Caki2 (cell line): ENCODE data around the gene THRA. TPM values are rescaled to one million over a fixed set of nuclear protein-coding genes. Genes with fewer than 3 reads are reported as not detected.

Experiments used
- DNase-seq: peaks from one replicate; pipeline ENCODE4 v3.0.0-alpha.2; 2015; ENCODE audit warnings: low read depth
- in situ Hi-C: cut with HindIII; loops from 2 replicates; pipeline ENCODE4 v1.10.0; 2016; ENCODE audit warnings: low sequenced_read_pairs, low pct_unique_long_range_greater_than_20kb, mixed read lengths
- total RNA-seq: library from RNA; depleted of rRNA; stranded (reverse); fragments of >200 nt; shearing (Covaris generic); gene quantifications from 2 replicates; pipeline ENCODE4 v1.2.3, GENCODE V29; 2014; ENCODE audit warnings: low replicate concordance; rRNA removed

Gene THRA, protein sequence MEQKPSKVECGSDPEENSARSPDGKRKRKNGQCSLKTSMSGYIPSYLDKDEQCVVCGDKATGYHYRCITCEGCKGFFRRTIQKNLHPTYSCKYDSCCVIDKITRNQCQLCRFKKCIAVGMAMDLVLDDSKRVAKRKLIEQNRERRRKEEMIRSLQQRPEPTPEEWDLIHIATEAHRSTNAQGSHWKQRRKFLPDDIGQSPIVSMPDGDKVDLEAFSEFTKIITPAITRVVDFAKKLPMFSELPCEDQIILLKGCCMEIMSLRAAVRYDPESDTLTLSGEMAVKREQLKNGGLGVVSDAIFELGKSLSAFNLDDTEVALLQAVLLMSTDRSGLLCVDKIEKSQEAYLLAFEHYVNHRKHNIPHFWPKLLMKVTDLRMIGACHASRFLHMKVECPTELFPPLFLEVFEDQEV
- 9.1 and 16.4 TPM in 2 replicates for total RNA-seq

GRCh38 chr17:40062329-40063186, at the start of gene THRA:
Gene THRA (plus strand): TSS chr17:40062965. CDS start chr17:40074489, 11,524 bp downstream.
- in situ Hi-C loops: no loop called here
- DNase-seq: peak; percentile 60

GRCh38 chr17:40014375-40014980, 48.3 kb upstream of the THRA start:
- no peak for DNase-seq
- in situ Hi-C loops: no loop called here

DNA sequence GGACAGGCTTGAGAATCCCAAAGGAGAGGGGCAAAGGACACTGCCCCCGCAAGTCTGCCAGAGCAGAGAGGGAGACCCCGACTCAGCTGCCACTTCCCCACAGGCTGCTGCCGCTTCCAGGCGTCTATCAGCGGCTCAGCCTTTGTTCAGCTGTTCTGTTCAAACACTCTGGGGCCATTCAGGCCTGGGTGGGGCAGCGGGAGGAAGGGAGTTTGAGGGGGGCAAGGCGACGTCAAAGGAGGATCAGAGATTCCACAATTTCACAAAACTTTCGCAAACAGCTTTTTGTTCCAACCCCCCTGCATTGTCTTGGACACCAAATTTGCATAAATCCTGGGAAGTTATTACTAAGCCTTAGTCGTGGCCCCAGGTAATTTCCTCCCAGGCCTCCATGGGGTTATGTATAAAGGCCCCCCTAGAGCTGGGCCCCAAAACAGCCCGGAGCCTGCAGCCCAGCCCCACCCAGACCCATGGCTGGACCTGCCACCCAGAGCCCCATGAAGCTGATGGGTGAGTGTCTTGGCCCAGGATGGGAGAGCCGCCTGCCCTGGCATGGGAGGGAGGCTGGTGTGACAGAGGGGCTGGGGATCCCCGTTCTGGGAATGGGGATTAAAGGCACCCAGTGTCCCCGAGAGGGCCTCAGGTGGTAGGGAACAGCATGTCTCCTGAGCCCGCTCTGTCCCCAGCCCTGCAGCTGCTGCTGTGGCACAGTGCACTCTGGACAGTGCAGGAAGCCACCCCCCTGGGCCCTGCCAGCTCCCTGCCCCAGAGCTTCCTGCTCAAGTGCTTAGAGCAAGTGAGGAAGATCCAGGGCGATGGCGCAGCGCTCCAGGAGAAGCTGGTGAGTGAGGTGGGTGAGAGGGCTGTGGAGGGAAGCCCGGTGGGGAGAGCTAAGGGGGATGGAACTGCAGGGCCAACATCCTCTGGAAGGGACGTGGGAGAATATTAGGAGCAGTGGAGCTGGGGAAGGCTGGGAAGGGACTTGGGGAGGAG, 47.5 kb upstream of the THRA start, which contains the start of gene CSF3:
CSF3 (plus strand) TSS at position 436 of the 993 bp plus-strand sequence; CDS start at position 471, 35 bp downstream.
- in situ Hi-C loops: no loop called here
- no peak for DNase-seq

DNA sequence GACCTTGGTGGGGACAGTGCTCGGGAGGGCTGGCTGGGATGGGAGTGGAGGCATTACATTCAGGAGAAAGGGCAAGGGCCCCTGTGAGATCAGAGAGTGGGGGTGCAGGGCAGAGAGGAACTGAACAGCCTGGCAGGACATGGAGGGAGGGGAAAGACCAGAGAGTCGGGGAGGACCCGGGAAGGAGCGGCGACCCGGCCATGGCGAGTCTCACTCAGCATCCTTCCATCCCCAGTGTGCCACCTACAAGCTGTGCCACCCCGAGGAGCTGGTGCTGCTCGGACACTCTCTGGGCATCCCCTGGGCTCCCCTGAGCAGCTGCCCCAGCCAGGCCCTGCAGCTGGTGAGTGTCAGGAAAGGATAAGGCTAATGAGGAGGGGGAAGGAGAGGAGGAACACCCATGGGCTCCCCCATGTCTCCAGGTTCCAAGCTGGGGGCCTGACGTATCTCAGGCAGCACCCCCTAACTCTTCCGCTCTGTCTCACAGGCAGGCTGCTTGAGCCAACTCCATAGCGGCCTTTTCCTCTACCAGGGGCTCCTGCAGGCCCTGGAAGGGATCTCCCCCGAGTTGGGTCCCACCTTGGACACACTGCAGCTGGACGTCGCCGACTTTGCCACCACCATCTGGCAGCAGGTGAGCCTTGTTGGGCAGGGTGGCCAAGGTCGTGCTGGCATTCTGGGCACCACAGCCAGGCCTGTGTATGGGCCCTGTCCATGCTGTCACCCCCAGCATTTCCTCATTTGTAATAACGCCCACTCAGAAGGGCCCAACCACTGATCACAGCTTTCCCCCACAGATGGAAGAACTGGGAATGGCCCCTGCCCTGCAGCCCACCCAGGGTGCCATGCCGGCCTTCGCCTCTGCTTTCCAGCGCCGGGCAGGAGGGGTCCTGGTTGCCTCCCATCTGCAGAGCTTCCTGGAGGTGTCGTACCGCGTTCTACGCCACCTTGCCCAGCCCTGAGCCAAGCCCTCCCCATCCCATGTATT, 46.5 kb upstream of the THRA start:
- DNase-seq: no peak
- in situ Hi-C loops: no loop called here

DNA sequence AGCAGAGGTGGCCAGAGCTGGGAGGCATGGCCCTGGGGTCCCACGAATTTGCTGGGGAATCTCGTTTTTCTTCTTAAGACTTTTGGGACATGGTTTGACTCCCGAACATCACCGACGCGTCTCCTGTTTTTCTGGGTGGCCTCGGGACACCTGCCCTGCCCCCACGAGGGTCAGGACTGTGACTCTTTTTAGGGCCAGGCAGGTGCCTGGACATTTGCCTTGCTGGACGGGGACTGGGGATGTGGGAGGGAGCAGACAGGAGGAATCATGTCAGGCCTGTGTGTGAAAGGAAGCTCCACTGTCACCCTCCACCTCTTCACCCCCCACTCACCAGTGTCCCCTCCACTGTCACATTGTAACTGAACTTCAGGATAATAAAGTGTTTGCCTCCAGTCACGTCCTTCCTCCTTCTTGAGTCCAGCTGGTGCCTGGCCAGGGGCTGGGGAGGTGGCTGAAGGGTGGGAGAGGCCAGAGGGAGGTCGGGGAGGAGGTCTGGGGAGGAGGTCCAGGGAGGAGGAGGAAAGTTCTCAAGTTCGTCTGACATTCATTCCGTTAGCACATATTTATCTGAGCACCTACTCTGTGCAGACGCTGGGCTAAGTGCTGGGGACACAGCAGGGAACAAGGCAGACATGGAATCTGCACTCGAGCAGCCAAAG, 45.2 kb upstream of the THRA start:
- DNase-seq: no peak
- in situ Hi-C loops: no loop called here

DNA sequence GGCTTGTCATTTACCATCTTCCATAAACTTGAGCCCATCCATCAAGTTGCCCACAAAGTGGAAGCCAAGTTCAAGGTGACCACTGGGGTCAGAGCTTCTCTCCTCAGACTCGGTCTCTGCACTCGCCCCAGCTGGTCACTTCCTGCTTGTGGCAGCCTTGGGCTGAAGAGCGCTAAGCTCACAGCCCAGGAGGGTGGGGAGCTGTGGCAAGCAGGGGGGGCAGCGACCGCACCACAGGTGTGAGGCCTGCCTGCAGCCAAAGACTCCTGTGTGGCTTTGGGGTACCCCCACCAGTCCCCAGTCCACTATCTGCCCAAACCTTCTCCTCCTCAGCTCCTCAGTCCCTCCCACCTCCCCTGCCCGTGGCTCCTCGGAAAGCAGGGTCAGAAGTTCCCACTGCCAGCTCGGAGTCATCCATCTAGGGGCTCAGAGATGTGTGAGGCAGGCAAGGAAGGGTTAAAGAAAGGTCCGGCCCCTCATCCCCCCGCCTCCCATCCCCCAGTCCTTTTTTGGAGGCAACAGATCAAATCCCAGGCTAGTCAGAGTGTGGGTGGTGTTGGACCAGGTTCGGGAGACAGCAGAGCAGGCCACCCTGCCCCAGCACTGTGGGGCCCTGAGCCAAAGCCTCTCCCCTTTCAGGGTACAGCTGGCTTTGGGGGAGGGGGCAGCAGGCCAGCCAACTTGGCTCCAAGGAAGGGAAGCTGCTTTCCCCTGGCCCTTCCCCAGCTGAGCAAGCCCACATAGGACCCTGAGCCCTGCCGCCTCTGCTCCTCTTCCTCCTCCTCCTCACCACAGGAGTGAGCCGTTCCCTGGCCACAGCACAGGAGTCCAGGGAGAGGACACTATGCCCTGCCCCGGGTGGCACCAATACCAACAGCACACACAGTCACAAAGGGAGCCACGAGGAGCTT, 44.3 kb upstream of the THRA start:
- in situ Hi-C loops: no loop called here

DNA sequence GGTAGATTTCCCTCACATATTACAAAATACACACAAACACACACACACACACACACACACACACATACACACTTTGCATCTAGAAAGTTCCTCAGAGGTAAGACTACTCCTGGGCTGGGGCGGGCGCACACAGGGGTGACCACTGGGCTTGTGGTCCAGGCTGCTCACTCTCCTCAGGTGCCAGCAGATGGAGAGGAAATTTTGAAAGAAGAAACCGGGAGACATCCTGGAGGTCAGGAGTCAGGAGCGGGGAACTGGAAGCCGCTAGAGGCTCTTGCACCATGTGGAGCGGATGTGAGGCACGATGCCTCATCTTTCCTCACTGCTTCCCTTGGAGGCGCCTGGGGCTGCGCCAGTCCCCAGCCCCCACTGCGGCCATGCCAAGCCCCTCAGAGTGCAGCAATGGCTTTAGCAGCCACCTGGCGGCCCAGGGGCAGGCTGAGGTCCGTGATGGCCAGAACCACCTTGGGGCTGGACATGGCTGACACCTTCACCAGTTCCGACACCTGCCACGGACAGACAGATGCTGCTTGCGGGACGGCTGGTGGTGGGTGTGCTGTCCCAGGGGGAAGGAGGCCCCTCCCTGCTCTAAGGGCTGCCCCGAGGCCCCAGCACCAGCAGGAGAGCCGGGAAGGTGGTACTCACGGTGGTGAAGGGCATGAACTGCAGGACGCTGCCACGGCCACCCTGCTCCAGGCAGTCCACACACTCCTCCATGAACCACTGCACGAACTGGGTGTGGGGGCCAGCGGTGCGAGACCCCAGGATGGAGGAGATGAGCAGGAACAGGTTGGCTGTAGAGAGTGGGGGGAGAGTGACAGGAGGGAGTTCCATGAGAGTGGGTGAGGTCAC, 43.4 kb upstream of the THRA start:
- in situ Hi-C loops: no loop called here
- DNase-seq: no peak

More for the DNA sequence above, 44.3 kb upstream of the THRA start:
- no peak for DNase-seq

DNA sequence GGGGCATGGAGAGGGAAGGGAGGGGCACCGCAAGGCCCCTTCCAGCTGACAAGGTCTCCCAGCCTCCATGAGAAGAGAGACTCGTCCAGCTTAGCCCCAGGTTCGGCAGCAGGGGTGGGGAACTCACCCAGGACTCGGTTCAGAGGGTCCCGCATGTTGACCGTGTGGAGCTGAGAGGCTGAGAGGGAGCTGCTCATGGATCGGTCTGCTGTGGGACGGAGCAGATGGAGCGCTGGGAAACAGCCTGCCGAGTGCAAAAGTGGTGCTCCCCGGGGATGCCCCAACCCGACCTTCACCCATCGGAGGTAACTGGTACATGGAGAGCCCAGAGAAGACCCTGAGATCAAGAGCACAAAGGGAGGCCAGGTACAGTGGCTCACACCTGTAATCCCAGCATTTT, 42.6 kb upstream of the THRA start:
- in situ Hi-C loops: no loop called here
- no peak for DNase-seq

DNA sequence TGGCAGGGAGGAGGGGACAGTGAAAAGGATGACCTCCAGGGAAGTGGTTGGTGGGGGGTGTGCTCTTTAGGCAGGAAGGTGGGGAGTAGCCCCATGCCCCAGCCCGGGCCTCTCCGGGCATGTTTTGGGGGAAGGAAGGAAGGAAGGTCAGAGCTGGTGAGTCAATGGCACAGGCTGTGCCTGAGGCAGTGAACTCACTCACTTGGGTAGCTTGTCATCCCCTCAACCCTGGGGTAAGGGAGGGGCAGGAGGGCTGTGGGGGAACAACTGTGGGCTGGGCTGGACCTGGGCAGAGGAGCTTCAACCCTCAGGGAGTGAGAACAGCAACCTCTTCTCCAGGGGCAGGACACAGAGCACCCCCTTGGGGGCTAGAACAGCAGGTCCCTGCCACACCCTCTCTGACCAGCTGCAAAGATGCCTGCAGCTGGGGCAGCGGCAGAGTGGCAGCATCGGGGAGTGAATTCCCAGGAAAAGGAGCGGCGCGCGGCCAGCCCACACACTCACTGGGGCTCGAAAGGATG, 41.3 kb upstream of the THRA start:
- DNase-seq: peak; percentile 69
- in situ Hi-C loops: no loop called here

DNA sequence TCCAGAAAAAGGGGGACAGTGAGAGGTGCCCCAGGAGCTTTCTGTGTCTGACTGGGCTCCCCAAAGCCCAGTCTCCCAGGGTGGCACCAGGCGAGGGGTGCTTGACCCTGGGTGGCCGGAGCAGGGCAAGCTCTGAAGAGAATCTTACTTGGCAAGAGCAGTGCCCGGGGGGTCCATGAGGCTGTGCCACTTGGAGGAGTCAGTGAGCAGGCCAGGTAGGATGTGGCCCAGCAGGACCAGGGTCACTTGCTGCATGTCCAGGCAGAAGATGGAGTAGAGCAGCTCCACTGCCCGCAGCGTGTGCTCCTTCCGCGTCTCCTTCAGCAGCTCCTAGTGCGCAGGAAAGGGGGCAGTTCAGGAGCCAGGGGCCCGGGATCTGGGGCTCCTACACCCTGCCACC, 40.3 kb upstream of the THRA start:
- DNase-seq: no peak
- in situ Hi-C loops: no loop called here

- DNase-seq: no peak
- in situ Hi-C loops: no loop called here
These were observed 39.7 kb upstream of the THRA start for GRCh38 chr17:40022961-40023541.

GRCh38 chr17:40023590-40024292, 39.0 kb upstream of the THRA start:
- DNase-seq: peak; percentile 65
- in situ Hi-C loops: no loop called here

DNA sequence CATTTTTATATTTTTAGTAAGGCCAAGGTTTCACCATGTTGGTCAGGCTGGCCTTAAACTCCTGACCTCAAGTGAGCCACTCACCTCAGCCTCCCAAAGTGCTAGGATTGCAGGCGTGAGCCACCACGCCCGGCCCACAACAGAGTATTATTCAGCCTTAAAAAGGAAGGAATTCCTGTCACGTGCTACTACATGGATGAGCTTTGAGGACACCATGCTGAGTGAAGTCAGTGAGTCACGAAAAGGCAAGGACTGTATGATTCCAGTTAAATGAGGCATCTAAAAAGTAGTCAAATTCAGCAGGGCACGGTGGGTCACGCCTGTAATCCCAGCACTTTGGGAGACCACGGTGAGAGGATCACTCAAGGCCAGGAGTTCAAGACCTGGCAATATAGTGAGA, 37.9 kb upstream of the THRA start:
- in situ Hi-C loops: no loop called here
- no peak for DNase-seq
